HCT116 (cell line): Measurements from ENCODE around the gene LDAF1. TPM values are rescaled to one million over a fixed set of nuclear protein-coding genes. Genes with fewer than 3 reads are reported as not detected.

Experiments
- ATAC-seq: fragments of 200-7000 bp; cut with Tn5 transposase; 2 replicates; pipeline ENCODE4 v1.9.1; 2020; ENCODE audit warnings: mild to moderate bottlenecking, moderate library complexity
- BruUV-seq: library from RNA; stranded (reverse); fragments of 400-500 nt; replicated peaks from 2 replicates; lab custom pipeline; 2021; lab: Mats Ljungman, UMichigan
- CTCF ChIA-PET: fragments of 300-600 bp; sonication (Branson Sonifier 250); formaldehyde crosslinking; loops from one replicate; lab custom pipeline; 2021; ENCODE audit warnings: antibody characterized with exemption; lab: Charles Lee
- POLR2A ChIA-PET: fragments of 300-600, 350-600 bp; sonication (Branson Sonifier 250); formaldehyde crosslinking; loops from one replicate; lab custom pipeline; 2021; ENCODE audit warnings: antibody characterized with exemption; lab: Charles Lee
- RAD21 ChIA-PET, 2 experiments: fragments of 300-600 bp; sonication (Branson Sonifier 250); formaldehyde crosslinking; loops; one replicate each; lab custom pipeline; 2023; ENCODE audit warnings: low total read pairs in 2 of 2; ENCODE audit not compliant: uncharacterized antibody in 2 of 2, unreplicated experiment in 2 of 2, low non-redundant PET in 1 of 2; lab: Charles Lee
- DNase-seq: peaks from one replicate; pipeline ENCODE4 v3.0.0-alpha.2; 2010; ENCODE audit warnings: low read depth, low spot score
- H2AFZ ChIP-seq: fragments of 200-600 bp; shearing (Covaris generic), sonication (generic); 2 replicates; pipeline ENCODE4 v1.6.1; 2017; ENCODE audit warnings: low read depth, mixed run types, mixed read lengths, antibody characterized with exemption, low read length; ENCODE audit not compliant: poor library complexity, severe bottlenecking
- H3K27ac ChIP-seq: 2 replicates; pipeline ENCODE4 v1.5.1; 2012; ENCODE audit warnings: low read depth, low read length
- H3K27me3 ChIP-seq: fragments of 200-600 bp; sonication (generic); 2 replicates; pipeline ENCODE4 v1.6.1; 2016; ENCODE audit warnings: mixed run types, low read length, mixed read lengths; ENCODE audit not compliant: insufficient read depth
- H3K36me3 ChIP-seq, 2 experiments: fragments of 200-500 bp in 1 of 2; fragments of 200-600 bp in 1 of 2; sonication (Bioruptor generic) in 1 of 2; sonication (generic) in 1 of 2; 2 replicates each; pipeline versions ENCODE4 v1.5.1 to v1.6.1; 2014 to 2016; ENCODE audit warnings: low read length in 2 of 2, inconsistent platforms in 1 of 2, mixed read lengths in 1 of 2, mixed run types in 1 of 2; ENCODE audit not compliant: insufficient read depth in 2 of 2, control insufficient read depth in 1 of 2
- H3K4me1 ChIP-seq, 2 experiments: fragments of 200-600 bp in 1 of 2; sonication (generic) in 1 of 2; 2 replicates each; pipeline versions ENCODE4 v1.5.1 to v1.6.1; 2012 to 2017; ENCODE audit warnings: low read length in 2 of 2, inconsistent platforms in 1 of 2, mild to moderate bottlenecking in 1 of 2, mixed read lengths in 1 of 2, mixed run types in 1 of 2, moderate library complexity in 1 of 2; ENCODE audit not compliant: insufficient read depth in 2 of 2, control insufficient read depth in 1 of 2
- H3K4me2 ChIP-seq: fragments of 200-600 bp; sonication (generic); 2 replicates; pipeline ENCODE4 v1.6.1; 2017; ENCODE audit warnings: mixed run types, low read length, mixed read lengths
- H3K4me3 ChIP-seq, 2 experiments: fragments of 200-600 bp in 1 of 2; sonication (generic) in 1 of 2; replicated peaks in 1 of 2; 2 replicates each; pipeline ENCODE4 v1.5.1; 2011 to 2016; ENCODE audit warnings: low read length in 2 of 2, control low read depth in 1 of 2, low read depth in 1 of 2, mild to moderate bottlenecking in 1 of 2, mixed read lengths in 1 of 2, mixed run types in 1 of 2
- H3K79me2 ChIP-seq: fragments of 200-600 bp; sonication (generic); 2 replicates; pipeline ENCODE4 v1.6.1; 2017; ENCODE audit warnings: mild to moderate bottlenecking, mixed run types, low read length, moderate library complexity, mixed read lengths; ENCODE audit not compliant: insufficient read depth
- H3K9ac ChIP-seq: fragments of 200-600 bp; sonication (generic); 2 replicates; pipeline ENCODE4 v1.6.1; 2016; ENCODE audit warnings: low read length, mixed read lengths
- H3K9me2 ChIP-seq: fragments of 200-600 bp; sonication (generic), shearing (Covaris generic); 2 replicates; pipeline ENCODE4 v1.6.1; 2017; ENCODE audit warnings: mixed run types, mild to moderate bottlenecking, moderate library complexity; ENCODE audit not compliant: insufficient read depth
- H3K9me3 ChIP-seq, 2 experiments: fragments of 200-500 bp in 1 of 2; fragments of 200-600 bp in 1 of 2; sonication (Bioruptor generic) in 1 of 2; sonication (generic) in 1 of 2; 2 replicates each; pipeline ENCODE4 v1.6.1; 2014 to 2017; ENCODE audit warnings: low read length in 2 of 2, mixed read lengths in 2 of 2, inconsistent platforms in 1 of 2, low read depth in 1 of 2, mild to moderate bottlenecking in 1 of 2, mixed run types in 1 of 2, moderate library complexity in 1 of 2; ENCODE audit not compliant: control insufficient read depth in 1 of 2, insufficient read depth in 1 of 2
- H4K20me1 ChIP-seq: fragments of 200-600 bp; sonication (generic), shearing (Covaris generic); 2 replicates; pipeline ENCODE4 v1.6.1; 2017; ENCODE audit warnings: mixed run types, mild to moderate bottlenecking, moderate library complexity; ENCODE audit not compliant: insufficient read depth
- CBX3 ChIP-seq: IDR thresholded peaks from 2 replicates; pipeline ENCODE4 v1.6.1; 2012; ENCODE audit warnings: low read depth
- CTCF ChIP-seq, 3 experiments: fragments of 200-600 bp in 1 of 3; sonication (generic) in 1 of 3; IDR thresholded peaks in 2 of 3; conservative IDR thresholded peaks in 1 of 3; 2 replicates each; pipeline ENCODE4 v1.5.1; 2012 to 2017; ENCODE audit warnings: low read depth in 2 of 3, low read length in 2 of 3, antibody characterized with exemption in 1 of 3, borderline replicate concordance in 1 of 3, control low read depth in 1 of 3, mild to moderate bottlenecking in 1 of 3, mixed read lengths in 1 of 3, mixed run types in 1 of 3, moderate library complexity in 1 of 3; ENCODE audit not compliant: insufficient read depth in 1 of 3
- EGR1 ChIP-seq: IDR thresholded peaks from 2 replicates; pipeline ENCODE4 v1.6.1; 2012; ENCODE audit warnings: low read depth
- ELF1 ChIP-seq: IDR thresholded peaks from 2 replicates; pipeline ENCODE4 v1.6.1; 2012; ENCODE audit warnings: low read depth, borderline replicate concordance
- EZH2phosphoT487 ChIP-seq: fragments of 200-600 bp; IDR thresholded peaks from 2 replicates; pipeline ENCODE4 v1.6.1; 2018; ENCODE audit warnings: antibody characterized with exemption, borderline replicate concordance
- FOSL1 ChIP-seq: IDR thresholded peaks from 2 replicates; pipeline ENCODE4 v1.6.1; 2012; ENCODE audit warnings: low read depth
- JUND ChIP-seq: IDR thresholded peaks from 2 replicates; pipeline ENCODE4 v1.6.1; 2012
- POLR2A ChIP-seq: IDR thresholded peaks from 2 replicates; pipeline ENCODE4 v1.7.0; 2011; ENCODE audit warnings: borderline replicate concordance; ENCODE audit not compliant: insufficient read depth, insufficient read length; ENCODE audit errors: extremely low read depth
- POLR2AphosphoS5 ChIP-seq: IDR thresholded peaks from 2 replicates; pipeline ENCODE4 v1.6.1; 2011; ENCODE audit warnings: mild to moderate bottlenecking, low read depth, low read length, moderate library complexity
- RAD21 ChIP-seq: IDR thresholded peaks from 2 replicates; pipeline ENCODE4 v1.6.1; 2012; ENCODE audit warnings: low read depth, mild to moderate bottlenecking
- SIN3A ChIP-seq: IDR thresholded peaks from 2 replicates; pipeline ENCODE4 v1.6.1; 2012; ENCODE audit warnings: low read depth
- SP1 ChIP-seq: IDR thresholded peaks from 2 replicates; pipeline ENCODE4 v1.6.1; 2012; ENCODE audit warnings: low read depth
- SRF ChIP-seq: IDR thresholded peaks from 2 replicates; pipeline ENCODE4 v1.6.1; 2012; ENCODE audit warnings: low read depth
- TCF7L2 ChIP-seq: IDR thresholded peaks from 2 replicates; pipeline ENCODE4 v1.7.0; 2011; ENCODE audit warnings: borderline replicate concordance, inconsistent platforms; ENCODE audit not compliant: insufficient read depth, insufficient read length; ENCODE audit errors: extremely low read depth
- ZFX ChIP-seq: fragments of 450-650 bp; IDR thresholded peaks from 2 replicates; pipeline ENCODE4 v1.6.1; 2017
- ZNF274 ChIP-seq: fragments of 200-500 bp; sonication (Bioruptor generic); IDR thresholded peaks from 2 replicates; pipeline ENCODE4 v1.6.1; 2014; ENCODE audit warnings: mild to moderate bottlenecking, low read depth, low read length, inconsistent platforms
- intact Hi-C: fragments of 100-400 bp; cut with micrococcal nuclease; formaldehyde crosslinking; loops from 2 replicates; pipeline ENCODE4 v1.10.0; 2022
- total RNA-seq: library from RNA; stranded (reverse); gene quantifications from one replicate; pipeline ENCODE4 v1.2.1, GENCODE V29; 2021; ENCODE audit not compliant: unreplicated experiment
- TF ChIP-seq, protein P1 (sequence below): IDR thresholded peaks from 2 replicates; pipeline ENCODE4 v1.6.1; 2012; ENCODE audit warnings: low read depth

The LDAF1 gene
- total RNA-seq, 1 experiment from 2014 or later = 30.0 TPM

DNA sequence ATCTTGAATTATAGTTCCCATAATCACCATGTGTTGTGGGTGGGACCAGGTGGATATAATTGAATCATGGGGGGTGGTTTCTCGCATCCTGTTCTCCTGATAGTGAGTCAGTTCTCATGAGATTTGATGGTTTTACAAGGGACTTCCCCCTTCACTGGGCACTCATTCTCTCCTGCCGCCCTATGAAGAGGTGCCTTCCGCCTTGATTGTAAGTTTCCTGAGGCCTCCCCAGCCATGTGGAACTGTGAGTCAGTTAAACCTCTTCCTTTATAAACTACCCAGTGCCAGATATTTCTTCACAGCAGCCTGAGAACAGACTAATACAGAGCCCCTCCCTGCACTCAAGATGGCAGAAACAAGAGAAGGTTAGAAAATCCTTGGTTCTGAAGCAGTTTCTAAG is 26.4 kb downstream of the LDAF1 start:
- intact Hi-C loops = no loop called here
- ChIA-PET CTCF (no interaction called here), POLR2A (no interaction called here), RAD21 (no interaction called here)
- no peak for TF ChIP-seq ELF1
- no peak for TF ChIP-seq CTCF (IDR thresholded peaks at IDR 0.05 in 2 of 3, conservative IDR thresholded peaks at IDR 0.05 in 1 of 3; ENCODE audit: borderline replicate concordance in 1 of 3, insufficient read depth in 1 of 3, low read depth in 2 of 3, low read length in 2 of 3)
- no peak for TF ChIP-seq TCF7L2
- TF ChIP-seq RAD21 = no peak
- no peak for TF ChIP-seq ZFX
- no peak for TF ChIP-seq SP1
- TF ChIP-seq CBX3 = no peak
- TF ChIP-seq, protein P1, sequence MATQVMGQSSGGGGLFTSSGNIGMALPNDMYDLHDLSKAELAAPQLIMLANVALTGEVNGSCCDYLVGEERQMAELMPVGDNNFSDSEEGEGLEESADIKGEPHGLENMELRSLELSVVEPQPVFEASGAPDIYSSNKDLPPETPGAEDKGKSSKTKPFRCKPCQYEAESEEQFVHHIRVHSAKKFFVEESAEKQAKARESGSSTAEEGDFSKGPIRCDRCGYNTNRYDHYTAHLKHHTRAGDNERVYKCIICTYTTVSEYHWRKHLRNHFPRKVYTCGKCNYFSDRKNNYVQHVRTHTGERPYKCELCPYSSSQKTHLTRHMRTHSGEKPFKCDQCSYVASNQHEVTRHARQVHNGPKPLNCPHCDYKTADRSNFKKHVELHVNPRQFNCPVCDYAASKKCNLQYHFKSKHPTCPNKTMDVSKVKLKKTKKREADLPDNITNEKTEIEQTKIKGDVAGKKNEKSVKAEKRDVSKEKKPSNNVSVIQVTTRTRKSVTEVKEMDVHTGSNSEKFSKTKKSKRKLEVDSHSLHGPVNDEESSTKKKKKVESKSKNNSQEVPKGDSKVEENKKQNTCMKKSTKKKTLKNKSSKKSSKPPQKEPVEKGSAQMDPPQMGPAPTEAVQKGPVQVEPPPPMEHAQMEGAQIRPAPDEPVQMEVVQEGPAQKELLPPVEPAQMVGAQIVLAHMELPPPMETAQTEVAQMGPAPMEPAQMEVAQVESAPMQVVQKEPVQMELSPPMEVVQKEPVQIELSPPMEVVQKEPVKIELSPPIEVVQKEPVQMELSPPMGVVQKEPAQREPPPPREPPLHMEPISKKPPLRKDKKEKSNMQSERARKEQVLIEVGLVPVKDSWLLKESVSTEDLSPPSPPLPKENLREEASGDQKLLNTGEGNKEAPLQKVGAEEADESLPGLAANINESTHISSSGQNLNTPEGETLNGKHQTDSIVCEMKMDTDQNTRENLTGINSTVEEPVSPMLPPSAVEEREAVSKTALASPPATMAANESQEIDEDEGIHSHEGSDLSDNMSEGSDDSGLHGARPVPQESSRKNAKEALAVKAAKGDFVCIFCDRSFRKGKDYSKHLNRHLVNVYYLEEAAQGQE = no peak
- TF ChIP-seq EGR1 = no peak
- TF ChIP-seq SRF = no peak
- no peak for TF ChIP-seq FOSL1
- no peak for TF ChIP-seq ZNF274
- TF ChIP-seq JUND = no peak
- no peak for TF ChIP-seq SIN3A
- TF ChIP-seq POLR2A = no peak
- TF ChIP-seq POLR2AphosphoS5 = no peak
- no peak for TF ChIP-seq EZH2phosphoT487
- H2AFZ ChIP-seq = no peak overlapping the region
- no peaks in the 10 kb centered on the region for H3K9me3 ChIP-seq
- H3K79me2 ChIP-seq = no peaks in the 10 kb centered on the region
- no peak overlapping the region for H3K9ac ChIP-seq
- H3K27ac ChIP-seq = no peak overlapping the region
- no TSS peak for BruUV-seq
- peaks cover 8 to 17% of the 10 kb centered on the region in 2 experiments; a peak in 3 of 4 replicates for H3K4me1 ChIP-seq
- no peaks in the 10 kb centered on the region for H4K20me1 ChIP-seq
- no peak for DNase-seq
- H3K36me3 ChIP-seq = peaks cover 6 to 17% of the 10 kb centered on the region in 2 experiments; a peak in 2 of 4 replicates
- no peaks in the 10 kb centered on the region for H3K27me3 ChIP-seq
- H3K9me2 ChIP-seq = no peaks in the 10 kb centered on the region
- H3K4me2 ChIP-seq = no peak overlapping the region
- H3K4me3 ChIP-seq = no peak overlapping the region
- ATAC-seq = no peak
